ENCODE measurements around the gene SSUH2.
"Not testable (repeated sequence)": the region's sequence is repeated elsewhere in the genome, so short reads cannot be mapped to it uniquely, and the experiment has no call there.

The SSUH2 gene

DNA sequence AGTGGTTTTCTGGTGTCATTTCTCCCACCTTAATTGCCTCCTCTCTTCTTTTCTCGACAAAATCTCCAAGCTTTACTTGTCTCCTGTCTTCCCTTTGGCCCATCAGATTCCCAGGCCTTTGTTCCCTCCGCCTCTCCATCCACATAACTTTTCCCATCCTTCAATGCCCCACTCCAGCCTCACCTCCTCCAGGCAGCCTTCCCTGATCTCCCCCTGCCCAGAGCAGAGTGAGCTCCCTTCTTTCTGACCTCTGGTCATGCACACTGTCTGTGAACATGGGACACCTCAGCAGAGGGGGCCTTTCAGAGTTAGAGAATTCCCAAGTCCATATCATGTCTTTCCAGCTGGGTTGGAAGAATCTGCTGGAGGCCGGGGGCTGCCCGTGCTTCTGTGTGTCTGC is 14.6 kb upstream of the SSUH2 start:
- no peak for DNase-seq (ENCODE audit: low read depth, low spot score)

DNA sequence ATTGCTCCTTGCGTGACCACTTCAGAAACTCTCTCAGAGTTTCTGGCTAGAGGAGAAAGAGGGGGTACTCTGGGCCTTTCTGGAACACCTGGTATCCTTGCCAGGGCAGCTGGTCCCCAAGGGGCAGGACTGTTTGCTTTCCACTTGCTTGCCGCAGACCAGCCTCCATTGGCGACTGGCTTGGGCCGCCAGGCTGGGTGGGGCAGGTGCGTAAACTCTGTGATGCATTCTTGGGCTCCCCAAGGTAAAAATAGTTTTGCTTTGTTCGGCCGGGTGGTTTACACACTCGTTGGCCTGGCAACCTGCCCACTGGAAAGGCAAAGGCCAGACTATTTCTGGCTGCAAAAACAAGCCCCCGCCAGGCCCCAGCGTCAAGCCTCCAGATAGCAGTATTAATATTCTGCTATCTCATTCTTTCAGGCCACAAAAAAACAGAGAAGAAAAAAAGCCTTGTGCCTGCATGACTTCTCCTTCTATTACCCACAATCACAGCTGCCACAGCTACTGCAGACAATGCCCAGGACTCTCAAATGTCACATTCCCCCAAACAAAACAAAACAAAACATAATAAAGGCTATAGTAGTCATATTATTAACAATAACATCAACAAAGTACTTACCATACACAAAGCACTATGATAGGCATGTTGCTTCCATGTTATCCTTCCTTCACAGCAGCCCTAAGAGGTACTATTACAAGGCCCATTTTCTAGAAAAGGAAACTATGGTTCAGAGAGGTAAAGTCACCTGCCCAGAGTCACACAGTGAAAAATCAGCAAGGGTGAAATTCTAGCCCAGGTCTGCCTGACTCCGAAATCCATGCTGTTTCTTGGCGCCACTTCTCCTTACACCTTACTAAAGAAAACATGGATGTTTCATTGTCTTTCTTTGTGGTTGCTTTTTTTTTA is 14.0 kb upstream of the SSUH2 start:
- DNase-seq (ENCODE audit: low read depth, low spot score): no peak

DNA sequence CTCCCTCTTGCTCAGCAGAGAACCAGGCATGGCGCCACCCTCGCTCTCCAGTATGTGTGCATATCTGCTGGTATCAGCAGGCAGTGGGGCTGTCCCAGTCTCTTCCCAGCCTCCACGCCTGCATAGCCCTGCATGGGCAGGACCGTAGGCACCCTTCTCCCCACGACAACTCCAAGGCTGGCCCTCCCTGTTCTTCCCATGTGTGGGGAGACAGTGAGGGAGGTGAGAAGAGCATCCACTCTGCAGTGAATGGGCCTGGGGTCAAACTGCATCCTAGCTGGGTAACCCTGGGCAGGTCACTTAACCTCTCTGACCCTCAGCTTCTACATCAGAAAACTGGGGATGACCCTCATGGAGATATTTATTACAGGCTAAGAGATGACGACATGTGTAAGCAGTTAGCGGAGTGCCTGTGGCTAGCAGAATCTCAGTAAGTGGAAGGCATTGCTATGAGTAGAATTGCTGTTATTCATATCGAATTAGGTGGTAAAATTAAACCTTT is 13.3 kb upstream of the SSUH2 start:
- DNase-seq (ENCODE audit: low read depth, low spot score): no peak

DNA sequence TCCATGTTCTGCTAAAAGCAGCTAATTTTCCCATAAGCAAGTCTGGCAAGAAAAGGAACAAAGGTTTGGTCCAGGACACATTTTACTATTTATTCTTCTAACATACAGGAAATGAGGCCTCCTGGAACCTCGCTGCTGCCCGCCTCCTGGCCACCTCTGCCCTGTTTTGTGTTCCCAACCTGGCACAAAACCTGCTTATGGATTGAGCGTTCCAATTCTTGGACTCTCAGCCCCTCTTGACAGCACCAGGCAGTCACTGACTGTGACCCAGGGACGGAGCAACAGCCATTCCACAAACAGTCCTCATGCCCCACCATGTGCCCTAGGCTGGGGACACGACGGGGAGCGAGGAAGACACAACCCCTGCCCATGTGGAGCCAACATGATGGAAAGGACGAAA is 11.6 kb upstream of the SSUH2 start:
- DNase-seq (ENCODE audit: low read depth, low spot score): no peak

DNA sequence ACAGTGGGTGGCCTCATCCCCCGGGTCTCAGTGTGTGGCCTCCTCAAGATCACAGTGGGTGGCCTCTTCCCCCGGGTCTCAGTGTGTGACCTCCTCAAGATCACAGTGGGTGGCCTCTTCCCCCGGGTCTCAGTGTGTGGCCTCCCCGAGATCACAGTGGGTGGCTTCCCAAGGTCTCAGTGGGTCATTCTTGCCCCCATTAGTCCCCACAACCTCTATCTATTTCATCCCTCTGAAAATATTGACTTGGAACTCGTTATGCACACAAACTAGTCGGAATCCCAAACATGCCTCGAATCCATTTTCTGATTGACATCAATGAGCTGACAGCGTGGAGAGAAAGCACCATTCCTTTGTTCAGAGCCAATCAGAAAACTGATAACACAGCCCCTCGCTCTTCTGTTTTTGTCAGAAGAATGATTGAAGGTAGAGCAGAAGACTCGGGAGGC is 10.8 kb upstream of the SSUH2 start:
- no peak for DNase-seq (ENCODE audit: low read depth, low spot score)

DNA sequence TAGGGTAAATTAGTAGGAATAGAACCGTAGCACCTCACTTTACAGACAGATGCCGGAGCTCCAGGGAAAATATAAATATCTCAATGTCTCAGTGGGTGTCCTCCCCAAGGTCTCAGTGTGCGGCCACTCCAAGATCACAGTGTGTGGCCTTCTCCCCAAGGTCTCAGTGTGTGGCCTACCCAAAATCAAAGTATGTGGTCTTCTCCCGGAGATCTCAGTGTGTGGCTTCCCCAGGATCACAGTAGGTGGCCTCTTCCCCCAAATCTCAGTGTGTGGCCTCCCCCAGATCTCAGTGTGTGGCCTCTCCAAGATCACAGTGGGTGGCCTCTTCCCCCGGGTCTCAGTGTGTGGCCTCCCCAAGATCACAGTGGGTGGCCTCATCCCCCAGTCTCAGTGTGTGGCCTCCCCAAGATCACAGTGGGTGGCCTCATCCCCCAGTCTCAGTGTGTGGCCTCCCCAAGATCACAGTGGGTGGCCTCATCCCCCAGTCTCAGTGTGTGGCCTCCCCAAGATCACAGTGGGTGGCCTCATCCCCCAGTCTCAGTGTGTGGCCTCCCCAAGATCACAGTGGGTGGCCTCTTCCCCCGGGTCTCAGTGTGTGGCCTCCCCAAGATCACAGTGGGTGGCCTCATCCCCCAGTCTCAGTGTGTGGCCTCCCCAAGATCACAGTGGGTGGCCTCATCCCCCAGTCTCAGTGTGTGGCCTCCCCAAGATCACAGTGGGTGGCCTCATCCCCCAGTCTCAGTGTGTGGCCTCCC is 10.2 kb upstream of the SSUH2 start:
- DNase-seq (ENCODE audit: low read depth, low spot score): not testable (repeated sequence)

DNA sequence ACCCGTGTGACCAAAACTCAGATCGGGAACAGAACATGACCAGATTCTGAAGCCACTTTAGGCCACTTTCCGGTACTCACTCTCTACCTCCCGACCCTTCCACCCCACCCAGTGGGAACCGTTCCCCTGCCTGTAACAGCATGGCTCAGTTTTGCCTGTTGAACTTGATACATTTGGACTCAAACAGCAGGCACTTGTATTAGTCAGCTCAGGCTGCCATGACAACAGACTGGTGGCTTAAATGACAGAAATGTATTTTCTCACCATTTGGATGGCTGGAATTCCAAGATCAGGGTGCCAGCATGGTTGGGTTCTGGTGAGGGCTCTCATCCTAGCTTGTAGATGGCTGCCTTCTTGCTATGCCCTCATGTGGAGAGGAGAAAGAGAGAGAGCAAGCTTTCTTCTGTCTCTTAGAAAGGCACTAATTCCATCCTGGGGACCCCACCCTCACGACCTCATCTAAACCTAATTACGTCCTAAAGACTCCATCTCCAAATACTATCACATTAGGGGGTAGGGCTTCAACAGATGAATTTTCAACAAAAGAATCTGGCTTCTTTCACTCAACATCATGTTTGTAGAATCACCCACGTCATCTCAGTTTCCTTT is 9.3 kb upstream of the SSUH2 start:
- no peak for DNase-seq (ENCODE audit: low read depth, low spot score)

DNA sequence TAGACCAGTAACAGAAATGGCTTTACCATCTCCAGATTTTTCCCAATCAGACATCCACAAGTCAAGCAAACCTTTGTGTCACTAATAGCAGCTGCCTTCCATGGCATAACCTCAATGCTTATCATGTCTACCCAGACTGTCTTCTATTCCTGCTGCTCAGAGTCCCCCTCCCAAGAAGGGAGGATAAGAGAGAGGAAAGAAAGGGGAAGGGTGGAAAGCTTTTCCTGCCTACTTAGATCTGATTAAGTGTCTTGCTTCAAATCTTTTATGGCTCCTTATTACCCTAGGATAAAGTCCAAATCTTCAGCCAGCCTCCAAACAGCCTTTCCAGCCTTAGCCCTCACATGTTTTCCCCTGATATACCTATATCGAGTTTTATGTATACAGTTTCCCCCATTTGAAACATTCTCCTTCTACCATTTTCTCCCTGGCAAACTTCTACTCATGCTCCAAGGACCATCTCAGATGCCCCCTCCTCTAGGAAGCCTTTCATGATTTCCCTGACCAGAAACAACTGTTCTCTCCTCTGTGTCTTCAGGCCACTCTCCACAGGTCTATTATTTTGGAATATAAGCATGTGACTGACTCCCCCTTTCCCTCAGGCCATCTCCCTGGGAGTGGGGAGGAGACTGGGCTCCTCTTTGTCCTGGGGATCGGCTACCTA is 7.9 kb upstream of the SSUH2 start:
- no peak for DNase-seq (ENCODE audit: low read depth, low spot score)

DNA sequence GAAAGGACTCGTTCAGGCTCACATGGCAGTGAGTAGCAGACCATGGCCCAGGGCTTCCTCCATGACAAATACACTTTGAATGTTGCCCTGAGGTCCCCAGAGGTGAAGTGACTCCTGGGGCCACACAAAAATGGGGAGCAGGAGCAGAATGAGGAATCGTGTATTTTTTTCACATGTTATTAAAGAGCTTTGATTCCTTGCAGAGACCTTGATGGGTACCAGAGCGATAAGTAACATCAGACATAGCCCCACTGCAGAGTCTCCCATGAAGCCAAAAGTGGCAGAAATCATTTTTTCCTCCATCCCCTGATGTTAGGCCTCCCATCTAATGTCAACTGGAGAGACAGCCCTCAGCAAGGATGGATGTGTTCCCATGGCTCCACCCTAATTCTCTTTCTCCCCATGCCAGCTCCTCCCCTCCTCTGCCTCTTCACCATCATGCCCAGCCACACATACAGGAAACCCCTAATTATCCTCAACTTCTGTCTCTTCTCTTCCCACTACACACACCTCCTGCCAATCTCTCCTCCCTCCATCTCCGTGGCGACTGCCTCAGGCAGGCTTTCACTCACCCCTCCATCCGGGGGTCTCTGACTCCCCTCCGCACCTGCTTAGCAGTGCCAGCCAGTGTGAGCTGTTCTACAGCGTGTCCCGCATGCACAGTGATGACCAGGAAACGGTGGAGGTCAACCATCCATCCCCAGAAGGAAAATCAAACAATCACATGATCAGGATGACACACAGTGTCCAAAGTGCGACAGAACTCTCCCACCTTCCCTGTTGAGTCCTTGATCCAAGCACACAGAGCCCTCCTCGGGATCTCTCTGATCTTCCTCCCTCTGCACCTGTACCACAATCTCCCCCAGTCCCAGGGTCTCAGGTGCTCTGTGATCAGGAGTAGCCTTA is 7.1 kb upstream of the SSUH2 start:
- no peak for DNase-seq (ENCODE audit: low read depth, low spot score)

DNA sequence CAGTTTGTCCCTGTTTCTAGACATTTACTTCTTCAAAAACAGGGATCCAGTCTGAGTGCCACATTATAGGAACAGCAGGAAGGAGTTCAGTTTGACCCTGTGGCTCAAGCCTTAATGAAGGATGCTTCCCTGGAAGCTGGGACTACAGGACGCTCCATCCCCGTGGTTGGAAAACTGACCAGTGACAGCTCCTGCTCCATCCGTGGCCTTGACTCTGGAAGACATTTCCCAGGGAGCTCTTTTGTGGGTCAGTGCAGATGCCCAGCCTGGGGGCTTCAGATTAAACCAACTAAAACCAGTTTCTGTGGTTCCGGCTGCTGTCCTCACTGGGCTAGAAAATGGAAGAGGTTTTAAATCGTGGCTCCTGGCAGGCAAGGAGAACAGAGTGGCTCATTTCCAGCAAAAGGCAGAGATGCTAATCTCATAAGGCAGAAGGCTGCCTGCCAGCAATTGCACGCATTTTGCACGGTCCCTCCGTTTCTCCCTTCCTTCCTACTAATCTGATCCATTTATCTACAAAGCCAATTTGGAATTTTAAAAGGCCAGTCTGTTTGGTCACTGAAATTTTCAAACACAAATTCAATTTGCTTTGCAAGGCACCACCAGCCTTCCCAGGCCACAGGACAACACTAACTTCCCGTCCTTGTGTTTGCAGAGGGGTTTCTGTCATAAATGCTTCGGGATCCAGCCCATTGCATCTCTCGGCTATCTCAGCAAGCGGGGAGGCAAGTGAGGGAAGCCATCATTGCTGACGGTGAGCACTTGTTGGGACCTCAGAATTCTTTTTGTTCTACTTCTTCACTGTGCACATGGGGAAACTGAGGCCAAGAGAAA is 6.2 kb upstream of the SSUH2 start:
- DNase-seq (ENCODE audit: low read depth, low spot score): no peak

DNA sequence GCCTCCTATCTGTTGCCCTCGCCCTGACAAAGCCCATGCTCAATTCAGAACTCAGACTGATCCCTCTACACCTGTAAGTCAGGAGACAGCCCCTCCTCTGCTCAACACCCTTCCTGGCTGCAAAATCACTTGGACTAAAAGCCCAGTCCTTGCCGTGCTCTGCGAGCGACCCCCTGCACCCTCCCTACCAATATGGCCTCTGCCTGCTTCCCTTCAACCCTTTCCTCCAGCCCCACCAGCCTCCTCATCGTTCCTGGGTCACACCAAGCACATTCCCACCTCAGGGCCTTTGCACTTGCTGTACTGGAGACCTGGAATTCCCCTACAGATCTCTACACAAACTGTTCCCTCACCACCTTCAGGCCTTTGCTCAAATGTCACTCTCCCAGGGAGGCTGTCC is 5.2 kb upstream of the SSUH2 start:
- DNase-seq (ENCODE audit: low read depth, low spot score): no peak

DNA sequence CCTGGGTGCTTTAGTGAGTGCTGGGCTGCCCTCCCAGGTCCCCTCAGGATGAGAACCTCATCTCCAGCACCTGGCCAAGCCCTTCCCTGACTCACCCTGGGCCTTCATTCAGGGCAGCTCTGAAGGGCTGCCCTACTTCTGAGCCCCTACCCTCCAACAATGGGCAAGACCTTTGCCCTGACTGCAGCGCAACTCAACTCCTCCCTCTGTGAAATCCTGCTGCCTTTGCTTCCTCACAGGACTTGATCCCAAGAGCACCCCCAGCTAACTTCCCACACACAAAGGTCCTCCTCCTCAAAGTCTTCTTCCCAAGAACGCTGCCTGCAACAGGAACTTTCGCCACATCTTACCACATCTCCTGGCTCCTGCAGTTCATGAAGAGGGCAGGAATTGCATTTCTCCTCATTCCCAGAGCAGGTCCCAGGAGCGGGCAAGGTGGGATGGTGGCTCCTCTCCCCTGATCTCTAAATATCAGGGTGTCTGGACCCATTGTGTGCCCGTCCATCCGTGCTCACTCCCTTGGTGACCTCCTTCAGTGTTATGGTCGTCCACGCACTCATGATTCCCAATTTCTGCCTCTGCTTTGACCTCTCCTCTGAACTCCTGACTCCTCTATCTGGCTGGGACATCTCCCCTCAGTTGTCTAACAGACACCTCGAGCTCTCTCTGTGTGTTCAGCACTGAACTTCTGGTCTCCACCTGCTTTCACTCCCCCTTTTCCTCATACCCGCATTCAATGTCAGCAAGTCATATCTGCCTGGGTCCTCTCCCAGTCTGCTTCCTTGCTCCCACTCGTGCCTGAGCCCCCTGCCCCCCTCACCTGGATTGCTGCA is 4.5 kb upstream of the SSUH2 start:
- DNase-seq (ENCODE audit: low read depth, low spot score): no peak

DNA sequence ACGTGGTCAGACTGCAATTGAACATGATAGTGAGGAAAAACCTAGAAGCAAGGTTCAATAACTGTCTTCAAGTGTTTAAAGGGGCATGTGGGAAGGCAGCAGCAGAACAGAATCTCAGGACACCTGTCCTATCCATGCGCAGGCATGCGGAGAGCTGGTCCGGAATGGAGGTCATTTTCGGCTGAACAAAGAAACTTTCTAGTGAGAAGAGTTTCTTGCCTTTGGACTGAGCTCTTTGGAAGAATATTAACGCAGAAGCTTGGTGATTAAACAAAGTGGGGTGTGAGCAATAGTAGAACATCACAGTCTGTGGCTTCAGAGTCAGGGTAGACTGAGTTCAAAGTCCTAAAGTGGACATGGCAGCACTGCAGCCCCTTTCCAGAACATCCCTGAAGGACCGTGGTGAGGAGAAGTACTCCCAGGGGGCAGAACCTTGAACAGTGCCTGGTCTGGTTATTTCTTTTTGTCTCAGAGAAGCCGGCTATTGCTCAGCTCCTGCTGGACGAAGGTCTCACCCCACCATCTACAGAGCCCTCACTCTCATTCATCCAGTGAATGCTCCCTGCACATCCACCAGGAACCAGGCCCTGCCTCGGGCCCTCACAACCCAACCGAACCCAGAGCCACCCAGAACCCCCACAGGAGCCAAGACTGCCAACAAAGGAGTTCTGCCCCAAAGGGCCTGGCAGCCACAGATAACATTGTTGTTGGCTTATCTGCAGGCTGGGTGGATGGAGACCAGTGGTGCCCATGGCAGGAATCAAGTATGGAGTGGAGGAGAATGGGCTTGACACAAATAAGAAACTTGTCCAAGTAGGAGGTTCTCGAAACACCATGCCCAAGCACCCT is 2.8 kb upstream of the SSUH2 start:
- DNase-seq (ENCODE audit: low read depth, low spot score): no peak

DNA sequence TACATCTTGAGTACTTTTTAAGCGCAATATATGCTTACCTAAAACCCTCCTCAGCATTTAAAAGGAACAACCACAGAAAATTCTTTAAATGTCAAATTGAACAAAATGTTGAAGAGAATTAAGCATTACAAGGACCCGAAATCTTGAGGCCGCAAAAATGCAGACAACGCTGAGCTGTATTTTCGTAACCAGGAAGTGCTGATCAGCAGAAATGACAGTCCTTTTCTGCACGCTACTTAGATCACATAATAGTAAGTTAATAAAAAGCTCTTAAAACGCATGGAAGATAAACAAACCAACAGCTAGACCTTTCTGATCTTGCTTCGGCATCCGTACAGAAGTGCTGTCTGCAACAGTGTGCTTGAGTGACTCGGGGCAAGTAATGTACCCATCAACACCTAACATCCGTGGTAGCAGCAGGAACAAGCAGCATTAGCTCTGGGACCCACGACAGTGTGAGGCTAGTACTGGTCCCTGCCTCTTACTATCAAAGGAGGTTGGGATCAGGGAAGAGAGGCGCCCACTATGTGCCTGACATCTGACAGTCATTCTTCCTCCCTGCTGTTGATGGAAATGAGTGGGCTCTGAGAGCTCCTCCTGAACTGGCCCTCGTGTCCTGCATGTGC is 1.8 kb upstream of the SSUH2 start:
- no peak for DNase-seq (ENCODE audit: low read depth, low spot score)

DNA sequence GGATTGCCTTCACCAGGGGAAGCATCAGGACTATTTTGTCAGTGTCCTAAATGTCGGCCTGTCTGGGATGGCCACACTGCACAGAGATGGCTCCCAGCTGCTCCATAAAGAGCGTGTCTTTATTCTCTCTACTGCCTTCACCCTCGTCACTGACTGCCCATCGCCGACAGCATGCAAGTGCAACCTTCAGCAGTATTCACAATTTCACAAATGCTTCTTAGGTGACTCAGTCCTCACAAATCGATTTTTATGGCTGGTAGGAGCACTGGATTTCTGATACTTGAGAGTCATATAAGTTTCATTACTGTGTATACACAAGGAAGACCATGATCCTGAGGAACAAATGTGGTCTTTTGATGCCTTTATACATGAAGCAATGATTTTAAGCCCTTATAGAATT is 1.1 kb upstream of the SSUH2 start:
- no peak for DNase-seq (ENCODE audit: low read depth, low spot score)

DNA sequence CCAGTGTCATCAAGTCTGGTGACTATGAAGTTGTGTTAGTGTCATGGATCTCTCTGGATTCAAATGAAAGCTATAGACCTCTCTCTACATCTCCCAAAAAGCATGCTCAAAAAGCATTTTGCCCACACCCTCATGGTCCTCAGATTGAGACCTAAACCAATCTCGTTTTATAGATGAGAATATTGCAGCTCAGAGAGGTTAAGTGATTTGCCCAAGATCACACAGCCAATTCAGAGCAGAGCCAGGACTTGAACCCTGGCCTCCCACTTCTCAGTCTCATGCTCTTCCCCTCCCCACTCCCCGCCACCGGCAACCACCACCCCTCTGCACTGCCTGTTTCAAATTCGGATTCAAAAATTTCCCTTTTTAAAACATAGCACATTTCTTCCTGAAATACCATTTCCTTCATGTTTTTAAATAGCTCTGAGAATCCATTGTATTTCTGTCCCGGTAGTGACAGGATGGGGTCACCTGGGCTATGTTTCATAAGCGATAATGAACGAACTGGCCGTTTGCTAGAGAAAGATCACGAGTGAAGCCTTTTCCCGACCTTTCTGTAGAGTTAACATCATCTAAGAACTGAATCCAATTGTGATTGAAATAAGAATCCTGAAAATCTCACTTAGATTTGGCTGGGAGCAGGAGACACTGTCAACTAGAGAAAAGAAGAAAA is 769 bp downstream of the SSUH2 start:
- no peak for DNase-seq (ENCODE audit: low read depth, low spot score)

DNA sequence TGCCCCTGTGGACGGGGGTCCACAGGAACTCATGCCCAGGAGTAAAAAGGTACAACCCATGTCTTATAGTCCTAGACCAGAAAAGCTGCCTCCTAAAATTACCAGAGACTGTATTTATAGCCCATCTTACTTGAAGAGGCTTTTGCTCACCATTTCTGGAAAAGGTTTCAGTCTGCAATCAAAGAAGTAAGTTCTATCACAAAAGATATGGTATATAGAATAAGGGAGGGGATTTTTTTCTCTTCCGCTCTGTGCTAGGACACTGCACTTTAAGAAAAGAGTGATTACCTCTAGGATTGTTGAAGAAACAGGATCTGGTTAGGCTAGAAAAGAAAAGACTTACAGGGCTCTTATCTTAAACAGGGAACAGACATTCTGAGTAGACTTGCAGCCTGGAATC is 2.6 kb downstream of the SSUH2 start:
- no peak for DNase-seq (ENCODE audit: low read depth, low spot score)

Data from ELF-1 (cell line).